NCI-H1930 (cell line): ENCODE results near the gene SPRING1.

Source experiments
- DNase-seq, 2 experiments: peaks; one replicate each; lab custom pipeline; 2025; lab: John Stamatoyannopoulos, UW

Gene SPRING1

DNA sequence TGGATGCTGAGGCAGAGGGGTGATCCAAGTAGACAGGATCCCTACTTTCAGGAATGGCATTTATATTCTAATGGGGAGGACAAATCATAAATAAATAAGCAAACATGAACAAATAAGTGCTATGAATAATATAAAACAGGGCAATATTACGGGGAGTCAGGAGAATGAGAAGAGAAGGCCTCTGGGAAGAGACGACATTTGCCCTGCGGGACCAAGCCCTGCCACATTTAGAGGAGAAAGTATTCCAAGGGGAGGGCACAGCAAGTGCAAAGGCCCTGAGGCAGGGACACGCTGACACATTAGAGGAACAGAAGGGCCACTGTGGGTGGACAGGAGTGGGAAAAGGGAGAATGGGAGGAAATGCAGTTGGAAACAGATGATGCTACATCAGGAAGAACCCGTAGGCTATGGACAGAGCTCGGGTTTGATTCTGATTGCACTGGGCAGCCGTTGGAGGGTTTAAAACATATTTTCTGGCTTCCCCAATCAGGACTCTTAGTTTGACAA lies 1.6 kb upstream of the SPRING1 start:
- no peak for DNase-seq

DNA sequence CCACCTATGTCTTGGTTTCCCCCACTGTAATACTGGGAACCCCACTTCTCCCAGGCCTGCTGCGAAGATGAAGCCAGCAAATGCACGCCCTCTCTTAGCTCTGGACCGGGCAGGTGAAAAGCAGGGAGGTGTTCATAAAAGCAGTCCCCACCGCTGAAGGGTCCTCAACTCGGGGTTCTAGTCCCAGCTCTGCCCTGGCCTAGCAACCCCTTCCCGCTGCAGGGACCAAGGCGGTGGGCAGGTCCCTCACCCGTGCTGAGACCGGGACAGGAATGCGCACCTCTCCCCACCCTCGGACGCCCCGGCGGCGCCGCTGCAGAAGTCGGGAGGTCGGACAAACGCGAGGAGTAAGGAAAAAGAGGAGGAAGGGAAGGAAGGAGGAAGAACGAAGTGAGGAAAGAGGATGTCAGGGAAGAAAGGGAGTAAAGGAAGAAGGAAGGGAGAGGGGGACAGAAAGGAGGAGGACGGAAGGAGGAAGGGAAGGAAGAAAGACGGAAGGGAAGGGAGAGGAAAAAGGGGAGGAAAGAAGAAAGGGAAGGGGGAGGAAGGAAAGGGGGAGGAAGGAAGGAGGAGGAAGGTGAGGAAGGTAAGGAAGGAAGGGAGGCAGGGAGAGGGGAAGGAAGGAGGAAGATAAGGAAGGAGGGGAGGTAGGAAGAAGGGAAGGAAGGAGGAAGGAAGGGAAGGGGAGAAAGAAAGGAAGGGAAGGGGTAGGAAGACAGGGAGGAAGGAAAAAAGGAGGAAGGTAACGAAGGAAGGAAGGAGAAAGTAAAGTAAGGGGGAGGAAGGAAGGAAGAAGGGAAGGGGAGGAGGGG lies 701 bp downstream of the SPRING1 start:
- no peak for DNase-seq

DNA sequence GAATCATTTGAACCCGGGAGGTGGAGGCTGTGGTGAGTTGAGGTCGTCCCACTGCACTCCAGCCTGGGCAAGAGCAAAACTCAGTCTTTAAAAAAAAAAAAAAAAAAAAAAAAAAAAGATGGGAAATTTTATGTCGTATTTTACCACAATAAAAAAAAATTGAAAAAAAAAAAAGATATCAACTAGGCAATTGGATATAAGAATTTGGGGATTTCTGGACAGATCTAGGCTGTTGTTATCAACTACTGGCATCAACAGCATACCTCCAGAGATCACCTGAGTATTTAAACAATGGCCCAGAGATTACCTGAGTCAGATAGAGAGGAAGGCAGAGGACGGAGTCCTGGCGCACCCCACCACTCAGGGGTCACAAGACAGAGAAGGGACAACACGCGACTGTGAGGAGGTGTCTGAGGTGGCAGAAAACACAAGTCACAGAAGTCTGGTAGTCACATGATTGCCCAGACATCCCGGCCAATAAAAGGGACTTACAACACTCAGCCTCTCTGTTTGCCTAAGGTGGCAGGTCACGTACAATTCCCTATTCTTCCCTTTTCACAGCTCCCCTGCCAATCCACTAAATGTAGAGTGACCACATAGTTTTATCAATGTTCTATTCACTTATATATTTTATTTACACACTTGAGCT lies 1.8 kb downstream of the SPRING1 start:
- no peak for DNase-seq

DNA sequence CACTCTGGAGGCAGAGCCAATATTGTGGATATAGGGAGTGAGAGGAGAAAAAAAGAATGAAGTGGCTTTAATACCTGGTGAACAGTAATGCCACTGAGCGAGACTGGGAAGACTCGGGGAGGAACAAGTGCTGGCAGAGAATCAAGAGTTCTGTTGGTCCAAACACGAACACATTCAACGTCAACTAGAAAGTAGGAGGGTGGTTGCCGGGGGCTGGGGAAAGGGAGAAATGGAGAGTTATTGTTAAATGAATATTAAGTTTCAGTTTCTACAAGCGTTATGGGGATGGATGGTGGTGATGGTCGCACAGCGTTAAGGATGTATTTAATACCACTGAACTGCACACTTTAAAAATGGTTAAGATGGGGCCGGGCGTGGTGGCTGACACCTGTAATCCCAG lies 2.8 kb downstream of the SPRING1 start:
- DNase-seq = no peak

DNA sequence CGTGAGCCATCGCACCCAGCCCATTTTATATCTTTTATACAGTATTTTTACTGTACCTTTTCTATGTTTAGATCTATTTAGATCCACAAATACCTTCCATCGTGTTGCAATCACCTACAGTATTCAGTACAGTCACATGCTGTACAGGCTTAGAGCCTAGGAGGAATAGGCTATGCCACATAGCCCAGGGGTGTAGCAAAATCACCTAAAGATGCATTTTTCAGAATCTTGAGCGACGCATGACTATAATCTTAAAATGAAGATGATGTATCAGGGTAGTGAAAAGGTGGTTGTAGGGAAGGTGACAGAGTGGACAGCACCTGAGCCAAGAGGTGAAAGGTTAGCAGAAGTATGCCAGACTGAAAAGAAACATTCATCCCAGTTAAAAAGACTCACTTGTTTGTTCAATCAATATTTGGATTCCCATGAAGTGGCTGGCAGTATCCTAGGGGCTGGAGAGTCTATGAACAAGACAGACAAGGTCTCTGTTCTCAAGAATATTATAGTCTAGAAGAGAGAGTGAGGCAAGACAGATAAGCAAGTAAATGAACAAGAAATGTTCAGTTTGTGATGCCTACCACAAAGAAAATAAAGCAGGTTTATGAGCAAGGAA lies 3.6 kb downstream of the SPRING1 start:
- no peak for DNase-seq

DNA sequence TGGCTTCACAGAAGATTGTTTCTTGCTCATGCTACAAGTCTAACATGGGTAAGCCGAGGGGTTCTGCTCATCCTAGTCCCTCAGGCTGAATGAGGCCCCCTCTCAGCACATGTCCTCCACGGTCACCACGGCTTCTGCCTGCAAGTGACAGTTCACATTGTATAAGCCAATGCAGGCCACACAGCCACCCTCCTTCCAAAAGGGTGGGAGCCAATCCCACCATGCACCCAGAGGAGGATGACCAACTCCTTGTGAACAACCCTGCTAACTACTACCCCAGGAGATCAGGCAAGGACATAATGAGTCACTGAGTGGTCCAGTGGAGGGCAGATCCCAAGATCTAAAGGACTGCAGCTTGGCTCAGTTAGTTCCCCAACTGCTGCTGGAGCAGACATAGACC lies 6.1 kb downstream of the SPRING1 start:
- DNase-seq = no peak

DNA sequence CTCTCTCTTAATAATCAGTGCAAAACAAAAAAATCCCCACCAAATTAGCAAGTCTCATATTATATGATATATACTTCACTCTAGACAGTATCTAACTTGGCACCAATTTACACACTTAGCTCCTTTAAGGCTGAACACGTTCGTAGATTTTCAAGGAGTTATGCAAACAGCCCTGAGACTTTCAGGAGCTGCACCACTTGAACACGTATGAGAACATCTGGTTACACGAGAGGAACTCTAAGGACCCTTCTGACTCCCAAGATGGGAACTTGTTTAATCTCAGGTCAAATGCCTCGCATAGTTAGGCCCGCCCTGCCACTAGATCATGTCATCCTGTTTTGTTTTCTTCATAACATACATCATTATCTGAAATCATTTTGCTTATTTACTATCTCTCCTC lies 10.0 kb downstream of the SPRING1 start:
- DNase-seq = no peak

DNA sequence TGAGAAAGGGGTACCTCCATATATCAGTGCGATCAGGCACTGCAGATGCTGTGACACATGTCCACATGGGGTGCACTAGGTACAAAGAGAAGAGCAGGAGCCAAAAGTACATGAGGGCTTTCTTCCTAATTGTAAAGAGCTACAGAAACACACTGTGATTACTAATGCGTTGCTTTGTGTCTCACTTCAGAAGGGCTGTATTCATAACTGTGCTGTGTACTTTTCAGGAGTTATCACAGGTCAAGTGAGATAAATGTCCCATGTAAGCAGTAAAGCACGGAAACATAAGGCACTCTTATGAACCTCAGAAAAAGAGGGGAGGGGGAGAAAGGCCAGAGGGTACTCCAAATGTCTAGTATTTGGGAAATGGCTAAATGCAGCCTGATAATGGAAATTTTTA lies 10.6 kb downstream of the SPRING1 start:
- DNase-seq = no peak

DNA sequence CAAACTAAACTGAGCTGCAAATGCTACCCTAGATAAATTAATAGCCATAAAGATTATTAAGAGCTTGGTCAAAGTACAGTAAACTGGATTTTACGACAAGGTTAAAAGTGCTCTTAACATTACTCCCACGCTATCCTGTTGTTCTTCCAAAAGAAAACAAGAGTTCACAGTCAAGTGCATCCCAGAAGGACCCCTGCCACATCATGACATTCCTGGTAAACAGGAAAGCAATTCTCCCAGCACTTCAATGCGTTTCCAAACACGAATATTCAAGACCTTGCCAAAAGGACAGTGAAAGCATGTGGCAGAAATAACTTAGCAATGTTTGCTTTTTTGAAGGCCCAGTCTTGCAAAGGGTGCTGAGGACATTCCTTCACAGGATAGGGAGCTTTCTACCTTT lies 11.2 kb downstream of the SPRING1 start:
- no peak for DNase-seq

DNA sequence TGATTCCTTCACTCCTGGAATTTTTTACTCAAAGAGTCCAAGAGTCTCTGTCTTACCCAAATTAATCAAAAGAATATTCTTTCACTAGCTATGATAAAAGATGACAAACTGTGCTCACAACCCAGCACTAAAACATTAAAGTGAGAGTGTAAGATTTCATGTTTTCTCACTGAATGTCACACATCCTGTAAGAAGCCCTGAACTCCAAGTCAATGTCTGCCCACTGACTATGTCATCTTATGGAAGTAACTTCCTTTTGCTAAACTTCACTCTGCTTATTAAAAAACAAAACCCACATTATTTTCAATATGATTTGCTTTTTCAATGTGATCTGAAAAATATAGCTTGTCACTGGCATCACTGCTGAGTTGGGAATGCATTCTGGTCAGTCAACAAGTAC lies 15.6 kb downstream of the SPRING1 start:
- DNase-seq = no peak

DNA sequence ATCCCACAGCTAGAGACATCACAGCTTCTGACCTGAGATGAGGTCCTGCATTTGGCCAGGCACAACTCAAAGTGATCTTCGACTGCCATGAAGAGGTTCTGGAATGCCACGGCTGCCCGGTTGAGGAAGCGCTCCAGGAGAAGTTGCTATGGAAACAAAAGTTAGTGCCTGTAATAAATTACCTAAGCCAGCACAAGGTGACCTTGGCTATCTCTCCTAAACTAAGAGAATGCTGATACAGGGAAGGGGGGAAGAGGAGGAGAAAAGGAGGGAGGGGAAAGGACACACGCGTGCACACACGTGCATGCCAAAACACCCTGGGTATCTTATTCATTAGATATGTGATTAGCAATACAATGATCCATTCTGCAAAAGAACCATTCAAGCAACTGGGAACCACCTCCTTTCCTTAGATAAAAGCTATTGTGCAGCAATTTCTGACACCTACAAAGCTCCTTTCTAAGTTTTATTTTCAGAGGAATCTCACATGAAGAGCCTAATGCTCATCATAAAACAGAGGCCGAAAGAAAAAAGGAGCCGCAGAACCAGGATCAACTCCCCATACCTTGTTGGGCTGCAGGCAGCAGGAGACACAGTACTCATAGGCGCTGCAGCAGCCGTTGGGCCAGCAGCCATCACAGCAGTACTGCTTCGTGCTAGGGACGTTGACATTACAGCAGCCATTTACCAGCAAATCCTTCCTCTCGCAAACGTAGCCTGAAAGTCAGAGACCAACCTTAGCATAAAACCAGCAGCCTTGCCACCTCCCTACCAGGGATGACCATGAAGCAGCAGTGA lies 17.9 kb downstream of the SPRING1 start:
- DNase-seq = no peak

DNA sequence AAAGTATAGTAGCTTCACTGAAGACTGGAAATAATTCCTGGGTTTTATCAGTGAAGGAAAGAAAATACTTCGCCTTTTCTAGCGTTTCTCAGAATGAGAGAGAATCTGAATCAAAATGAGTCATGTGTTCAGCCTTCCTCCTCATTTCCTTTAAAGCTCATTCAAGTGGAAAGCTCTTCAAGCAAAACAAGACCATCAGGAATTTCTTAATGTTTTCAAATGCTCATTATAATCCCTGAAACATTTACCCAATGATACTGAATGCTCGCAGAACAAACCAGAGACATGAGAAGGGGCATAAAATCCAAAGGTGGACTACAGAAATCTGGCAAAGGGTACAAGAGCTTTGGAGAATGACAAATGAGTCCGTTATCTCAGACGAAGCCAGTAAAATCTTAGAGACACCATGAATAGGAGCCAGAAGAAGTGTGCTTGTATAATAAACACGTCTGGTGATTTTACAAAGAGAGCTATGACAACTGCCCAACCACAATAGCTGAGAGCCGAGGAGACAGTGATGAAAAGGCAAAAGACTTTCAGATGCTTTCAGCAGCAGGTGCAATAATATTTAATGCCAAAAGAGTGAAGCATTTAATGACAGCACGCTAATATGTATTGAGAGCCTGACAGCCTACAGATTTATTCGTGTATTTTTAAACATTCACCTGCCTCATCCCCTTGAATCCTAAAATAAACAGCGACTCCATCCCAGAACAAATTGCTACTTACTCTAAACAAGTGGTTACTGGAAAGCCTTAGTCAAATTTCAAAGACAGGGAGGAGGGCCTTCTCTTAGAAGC lies 19.0 kb downstream of the SPRING1 start:
- no peak for DNase-seq

DNA sequence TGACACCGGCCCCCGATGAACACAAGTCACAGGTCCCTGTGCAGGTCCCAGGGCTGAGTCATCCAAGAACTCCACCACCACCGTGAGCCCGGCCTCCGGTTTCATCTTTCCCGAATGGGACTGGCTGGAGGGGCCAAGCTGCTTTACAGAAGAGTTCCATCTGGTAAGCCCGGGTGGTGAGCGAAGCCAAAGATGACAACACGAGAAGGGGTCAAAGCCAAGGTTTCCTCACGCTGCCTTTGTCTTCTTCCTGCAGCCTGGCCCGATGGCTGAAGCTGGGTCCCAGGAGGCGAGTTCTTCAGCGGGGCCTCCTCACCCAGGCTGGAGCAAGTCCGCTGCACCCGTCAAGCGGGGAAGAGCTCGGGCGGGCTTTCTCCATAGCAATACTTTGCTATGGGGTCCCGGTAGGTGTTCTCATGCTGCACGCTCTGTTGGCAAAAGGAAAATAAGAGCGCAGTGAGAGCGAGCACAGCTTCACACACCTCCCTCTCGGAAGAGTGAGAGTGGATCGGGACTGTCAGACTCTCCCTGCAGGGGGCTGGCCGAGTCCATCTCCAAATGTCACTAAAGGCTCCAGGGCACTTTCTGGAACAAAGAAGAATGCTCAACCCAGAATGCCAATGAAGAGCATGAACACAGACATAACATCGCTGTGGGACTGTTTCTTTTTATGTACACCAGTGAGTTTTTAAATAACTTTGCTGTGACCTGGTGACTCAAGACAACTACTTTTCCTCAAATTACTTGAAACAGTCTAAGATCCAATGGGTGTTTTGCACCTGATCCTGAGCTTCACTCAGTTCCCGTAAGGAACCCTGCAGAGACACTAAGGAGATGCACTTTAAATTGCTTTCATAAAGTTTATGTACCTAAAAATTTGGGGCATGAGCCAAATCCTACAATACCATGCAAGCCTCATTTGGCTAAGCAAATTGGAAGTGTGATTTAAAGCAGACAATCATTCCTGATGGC lies 20.1 kb downstream of the SPRING1 start:
- DNase-seq = no peak

DNA sequence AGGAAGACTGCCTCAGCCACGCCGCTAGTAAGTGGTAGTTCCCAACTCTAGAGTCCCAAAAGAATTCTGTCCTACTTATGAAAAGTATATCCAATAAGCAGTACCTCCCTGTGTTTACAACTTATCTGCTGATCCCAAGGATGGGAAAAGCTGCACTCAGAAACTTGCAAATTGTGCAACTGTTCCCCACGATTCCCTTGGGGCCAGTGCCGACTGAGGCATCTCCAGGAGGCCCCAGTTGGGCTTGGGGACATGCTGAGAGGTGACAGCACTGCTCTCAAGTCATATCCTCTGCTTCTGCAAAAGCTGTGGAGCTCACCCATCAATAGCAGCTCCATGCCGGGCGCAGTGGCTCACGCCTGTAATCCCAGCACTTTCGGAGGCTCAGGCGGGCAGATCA lies 23.7 kb downstream of the SPRING1 start:
- no peak for DNase-seq

DNA sequence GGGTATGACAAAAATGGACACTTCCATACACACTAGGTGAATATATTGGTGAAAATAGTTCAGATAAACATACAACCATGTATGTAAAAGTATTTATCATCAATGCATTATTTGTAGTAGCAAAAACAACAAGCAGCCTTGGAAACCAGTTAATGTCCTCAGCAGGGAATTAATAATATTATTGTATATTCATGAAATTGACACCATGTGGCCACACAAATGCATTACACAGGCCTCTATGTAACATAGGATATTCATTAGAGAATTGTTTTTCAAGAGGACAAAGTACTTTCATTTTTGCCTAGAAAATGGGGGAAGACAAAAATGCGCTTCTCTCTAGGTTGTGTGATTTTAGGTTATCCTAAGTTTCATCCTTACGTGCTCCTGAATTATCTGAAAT lies 24.3 kb downstream of the SPRING1 start:
- DNase-seq = no peak

DNA sequence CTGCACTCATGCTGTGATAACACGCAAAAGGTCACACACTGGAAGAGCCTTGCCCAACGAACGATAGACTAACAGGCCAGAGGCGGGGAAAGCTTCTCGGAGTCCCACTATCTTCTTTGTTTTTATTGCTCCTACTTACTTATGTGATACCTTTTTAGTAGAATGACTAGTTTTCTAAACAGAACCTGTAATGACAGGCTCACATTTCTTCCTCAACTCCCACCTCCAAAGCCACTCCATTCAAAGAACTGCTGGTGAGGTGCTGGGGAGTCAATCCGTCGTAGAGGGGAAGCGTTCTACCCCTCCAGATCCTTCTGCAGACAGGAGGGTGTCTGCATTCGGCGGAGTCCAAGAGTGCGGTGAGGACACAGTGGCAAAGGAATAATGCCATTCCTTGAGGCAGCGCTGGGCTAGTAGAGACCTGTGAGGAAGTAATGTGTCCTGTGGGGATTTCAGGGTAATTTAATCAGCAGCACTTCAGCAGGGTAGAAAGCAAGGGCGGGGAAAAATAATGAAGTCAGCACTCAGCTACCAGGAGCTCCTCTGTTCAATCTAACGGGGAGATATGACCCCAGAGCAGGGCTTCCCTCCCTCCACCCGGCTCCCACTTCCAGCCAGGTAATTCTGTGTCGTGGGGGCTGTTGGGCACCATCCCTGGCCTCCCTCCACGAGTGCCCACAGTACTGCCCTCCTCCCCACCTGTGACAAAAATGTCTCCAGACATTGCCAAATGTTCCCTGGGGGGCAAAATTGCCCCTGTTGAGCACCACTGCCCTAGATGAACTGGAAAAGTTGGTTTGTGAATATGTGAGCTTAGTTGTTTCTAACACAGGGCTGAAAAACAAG lies 25.2 kb downstream of the SPRING1 start:
- DNase-seq = no peak

DNA sequence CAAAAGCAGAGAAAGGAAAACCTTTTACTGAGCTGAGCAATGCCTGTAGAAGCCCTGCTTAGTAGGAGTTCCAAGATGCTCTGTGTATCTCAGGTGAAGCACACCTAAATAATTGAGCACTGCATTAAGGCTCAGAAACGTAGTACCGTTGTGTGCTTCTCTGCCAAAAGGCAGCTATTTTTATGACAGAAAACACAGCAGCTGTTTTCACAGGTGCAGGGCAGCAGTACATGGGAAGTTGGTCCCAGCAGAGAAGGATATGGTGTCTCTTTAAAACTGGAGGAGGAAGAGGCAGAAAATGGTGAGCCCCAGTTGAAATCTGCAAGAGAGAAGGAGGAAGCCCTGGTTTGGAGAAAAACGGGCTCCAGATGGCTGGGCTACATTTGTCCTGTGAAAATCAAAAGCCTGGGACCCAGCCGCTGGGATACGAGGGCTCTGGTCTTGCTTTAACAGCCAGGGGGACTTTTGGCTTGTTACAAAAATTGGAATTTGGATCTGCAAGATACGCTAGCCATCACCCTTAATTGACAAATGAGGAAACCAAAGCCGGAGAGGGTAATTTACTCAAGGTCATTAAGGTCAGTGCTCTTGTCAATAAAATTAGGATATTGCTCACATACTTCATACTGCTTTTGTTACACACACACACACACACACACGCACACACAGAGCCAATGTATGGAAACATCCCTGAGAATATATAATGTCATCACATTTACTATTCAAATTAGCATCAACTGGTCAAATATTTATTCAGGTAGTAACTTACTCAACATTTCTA lies 27.3 kb downstream of the SPRING1 start:
- DNase-seq = no peak

DNA sequence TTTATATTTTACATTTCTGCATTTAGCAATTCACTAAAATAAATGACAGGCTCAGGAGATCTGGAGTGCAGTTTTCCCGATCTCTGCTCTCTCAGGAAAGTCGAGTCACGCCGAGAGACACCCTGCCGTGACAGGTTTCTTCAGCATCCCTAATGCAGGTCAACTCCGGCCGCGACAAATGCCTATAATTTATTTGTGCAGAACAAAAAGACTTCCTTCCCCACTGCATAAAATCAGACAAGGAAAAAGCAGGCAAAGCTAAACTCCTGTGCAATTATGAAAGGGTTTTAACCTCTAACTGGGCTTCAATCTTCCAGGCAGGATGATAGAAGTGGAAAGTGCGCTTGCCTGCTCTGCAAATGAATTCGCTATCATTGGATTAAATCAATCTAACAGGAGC lies 28.1 kb downstream of the SPRING1 start:
- no peak for DNase-seq
